Hepatocyte (in vitro differentiated cells): ENCODE results near the gene DPEP2NB.

ENCODE experiments used
- CTCF ChIP-seq: fragments of 200-600 bp; sonication (generic); IDR thresholded peaks from 2 replicates; pipeline ENCODE4 v1.5.1; 2016; ENCODE audit warnings: antibody characterized with exemption, mild to moderate bottlenecking; ENCODE audit not compliant: poor library complexity
- EZH2 ChIP-seq: fragments of 200-600 bp; sonication (generic); IDR thresholded peaks from 2 replicates; pipeline ENCODE4 v1.6.1; 2016; ENCODE audit warnings: antibody characterized with exemption, mild to moderate bottlenecking, borderline replicate concordance

- TF ChIP-seq CTCF (no peak), EZH2 (no peak)
These were observed 33.7 kb upstream of the DPEP2NB start for GRCh38 chr16:68049449-68049848.
